OCI-LY1 (cell line): Measurements from ENCODE around the gene NEURL1.

ENCODE experiments used
- CTCF ChIP-seq: fragments of 200-600 bp; sonication (generic), shearing (Covaris generic); IDR thresholded peaks from 2 replicates; pipeline ENCODE4 v1.5.1; 2017; ENCODE audit warnings: mild to moderate bottlenecking, antibody characterized with exemption, low read length, moderate library complexity, mixed read lengths
- EZH2 ChIP-seq: fragments of 200-600 bp; sonication (generic), shearing (Covaris generic); IDR thresholded peaks from 2 replicates; pipeline ENCODE4 v1.8.0; 2017; ENCODE audit warnings: borderline replicate concordance, mixed run types, mild to moderate bottlenecking, antibody characterized with exemption, low read length, moderate library complexity, mixed read lengths

DNA sequence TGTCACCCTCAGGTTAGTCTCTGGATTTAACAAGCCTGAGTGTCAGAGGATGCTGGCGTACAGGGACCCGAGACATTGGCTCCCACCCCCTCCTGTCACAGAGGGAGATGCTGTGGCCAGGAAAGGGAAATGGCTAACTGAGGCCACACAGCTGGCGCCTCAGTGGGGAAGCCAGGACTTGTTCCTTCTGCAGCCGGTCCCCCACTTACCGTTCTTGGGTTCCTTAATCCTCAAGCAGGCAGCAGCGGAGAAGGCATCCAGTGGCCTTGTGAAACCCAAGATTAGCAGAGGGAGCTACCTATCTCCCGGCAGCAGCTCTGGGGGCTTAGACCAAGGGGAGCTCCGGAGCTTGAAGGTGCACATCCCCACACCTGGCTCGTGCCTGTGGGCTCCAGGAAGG, 65.4 kb downstream of the NEURL1 start:
- TF ChIP-seq CTCF = no peak
- no peak for TF ChIP-seq EZH2
